Prostate gland (tissue), 2 donors: Measurements from ENCODE around the gene NOX3. TPM values are rescaled to one million over a fixed set of nuclear protein-coding genes. Genes with fewer than 3 reads are reported as not detected.

Experiments
- DNase-seq: peaks from one replicate; pipeline ENCODE4 v3.0.0-alpha.2; 2019; ENCODE audit warnings: low spot score
- H3K27ac ChIP-seq, 2 donors: fragments of 200-600 bp; sonication (generic); 2 replicates each; pipeline ENCODE4 v1.5.1; 2017 to 2019
- H3K27me3 ChIP-seq: fragments of 200-600 bp; sonication (generic); replicated peaks from 2 replicates; pipeline ENCODE4 v1.5.1; 2019; ENCODE audit not compliant: insufficient read depth
- H3K36me3 ChIP-seq, 2 donors: fragments of 200-600 bp; sonication (generic); 1 replicate in 1 of 2; 2 replicates in 1 of 2; pipeline versions ENCODE4 v1.5.1 to v1.8.1; 2017 to 2019
- H3K4me1 ChIP-seq: fragments of 200-600 bp; sonication (generic); replicated peaks from 2 replicates; pipeline ENCODE4 v1.5.1; 2019
- H3K4me3 ChIP-seq, 2 donors: fragments of 200-600 bp; sonication (generic); 2 replicates each; pipeline ENCODE4 v1.5.1; 2017 to 2019
- H3K9me3 ChIP-seq: fragments of 200-600 bp; sonication (generic); 2 replicates; pipeline ENCODE4 v1.5.1; 2017
- POLR2A ChIP-seq: fragments of 450-650 bp; IDR thresholded peaks from one replicate; pipeline ENCODE4 v1.6.1; 2016; ENCODE audit warnings: antibody characterized with exemption, mild to moderate bottlenecking
- POLR2AphosphoS5 ChIP-seq: sonication (generic); formaldehyde crosslinking; IDR thresholded peaks from one replicate; pipeline ENCODE4 v1.6.1; 2017; ENCODE audit warnings: antibody characterized with exemption
- WGBS: methylation state at CpG from one replicate; pipeline ENCODE4 v1.1.5; 2018; 5-methylcytosine and 5-hydroxymethylcytosine counted together
- intact Hi-C: fragments of 100-400 bp; cut with DNase I; formaldehyde crosslinking; loops from one replicate; pipeline ENCODE4 v1.14.2; 2022
- total RNA-seq, 2 donors: library from RNA; depleted of rRNA; stranded (reverse); fragments of >200 nt; gene quantifications; one replicate each; pipeline ENCODE4 v1.1.0, GENCODE V29; 2016
- TF ChIP-seq, protein P1 (sequence below), 4 experiments: fragments of 200-600 bp in 2 of 4; fragments of 450-650 bp in 2 of 4; sonication (generic) in 2 of 4; IDR thresholded peaks; 1 replicate in 3 of 4; 2 replicates in 1 of 4; pipeline ENCODE4 v1.5.1; 2016 to 2019; ENCODE audit warnings: antibody characterized with exemption in 4 of 4, mild to moderate bottlenecking in 2 of 4, moderate library complexity in 2 of 4

The NOX3 gene
- total RNA-seq, 2 donors from 2014 or later = not detected

- Histone ChIP-seq H3K36me3 (no peaks in the 10 kb centered on the region), H3K27me3 (no peaks in the 10 kb centered on the region), H3K4me3 (no peak overlapping the region), H3K27ac (no peak overlapping the region), H3K9me3 (no peaks in the 10 kb centered on the region), H3K4me1 (no peaks in the 10 kb centered on the region)
- WGBS = 88% methylated on average over 2 of the region's 2 CpGs
- intact Hi-C loops = no loop called here
- DNase-seq = no peak
- no peak for TF ChIP-seq POLR2A
- TF ChIP-seq, protein P1, sequence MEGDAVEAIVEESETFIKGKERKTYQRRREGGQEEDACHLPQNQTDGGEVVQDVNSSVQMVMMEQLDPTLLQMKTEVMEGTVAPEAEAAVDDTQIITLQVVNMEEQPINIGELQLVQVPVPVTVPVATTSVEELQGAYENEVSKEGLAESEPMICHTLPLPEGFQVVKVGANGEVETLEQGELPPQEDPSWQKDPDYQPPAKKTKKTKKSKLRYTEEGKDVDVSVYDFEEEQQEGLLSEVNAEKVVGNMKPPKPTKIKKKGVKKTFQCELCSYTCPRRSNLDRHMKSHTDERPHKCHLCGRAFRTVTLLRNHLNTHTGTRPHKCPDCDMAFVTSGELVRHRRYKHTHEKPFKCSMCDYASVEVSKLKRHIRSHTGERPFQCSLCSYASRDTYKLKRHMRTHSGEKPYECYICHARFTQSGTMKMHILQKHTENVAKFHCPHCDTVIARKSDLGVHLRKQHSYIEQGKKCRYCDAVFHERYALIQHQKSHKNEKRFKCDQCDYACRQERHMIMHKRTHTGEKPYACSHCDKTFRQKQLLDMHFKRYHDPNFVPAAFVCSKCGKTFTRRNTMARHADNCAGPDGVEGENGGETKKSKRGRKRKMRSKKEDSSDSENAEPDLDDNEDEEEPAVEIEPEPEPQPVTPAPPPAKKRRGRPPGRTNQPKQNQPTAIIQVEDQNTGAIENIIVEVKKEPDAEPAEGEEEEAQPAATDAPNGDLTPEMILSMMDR (IDR thresholded peaks at IDR 0.05) = no peak
- TF ChIP-seq POLR2AphosphoS5 = no peak
Measured at GRCh38 chr6:155450240-155450581, 5.4 kb downstream of the NOX3 start.

GRCh38 chr6:155449450-155450239 lies 6.0 kb downstream of the NOX3 start:
- Histone ChIP-seq H3K27me3 (no peaks in the 10 kb centered on the region), H3K36me3 (no peaks in the 10 kb centered on the region), H3K4me3 (no peak overlapping the region), H3K4me1 (no peaks in the 10 kb centered on the region), H3K9me3 (no peaks in the 10 kb centered on the region), H3K27ac (no peak overlapping the region)
- WGBS = 34% methylated on average over 14 of the region's 14 CpGs
- intact Hi-C loops = no loop called here
- no peak for DNase-seq
- TF ChIP-seq, protein P1 (IDR thresholded peaks at IDR 0.05) = no peak
- TF ChIP-seq POLR2AphosphoS5 = no peak
- no peak for TF ChIP-seq POLR2A

DNA sequence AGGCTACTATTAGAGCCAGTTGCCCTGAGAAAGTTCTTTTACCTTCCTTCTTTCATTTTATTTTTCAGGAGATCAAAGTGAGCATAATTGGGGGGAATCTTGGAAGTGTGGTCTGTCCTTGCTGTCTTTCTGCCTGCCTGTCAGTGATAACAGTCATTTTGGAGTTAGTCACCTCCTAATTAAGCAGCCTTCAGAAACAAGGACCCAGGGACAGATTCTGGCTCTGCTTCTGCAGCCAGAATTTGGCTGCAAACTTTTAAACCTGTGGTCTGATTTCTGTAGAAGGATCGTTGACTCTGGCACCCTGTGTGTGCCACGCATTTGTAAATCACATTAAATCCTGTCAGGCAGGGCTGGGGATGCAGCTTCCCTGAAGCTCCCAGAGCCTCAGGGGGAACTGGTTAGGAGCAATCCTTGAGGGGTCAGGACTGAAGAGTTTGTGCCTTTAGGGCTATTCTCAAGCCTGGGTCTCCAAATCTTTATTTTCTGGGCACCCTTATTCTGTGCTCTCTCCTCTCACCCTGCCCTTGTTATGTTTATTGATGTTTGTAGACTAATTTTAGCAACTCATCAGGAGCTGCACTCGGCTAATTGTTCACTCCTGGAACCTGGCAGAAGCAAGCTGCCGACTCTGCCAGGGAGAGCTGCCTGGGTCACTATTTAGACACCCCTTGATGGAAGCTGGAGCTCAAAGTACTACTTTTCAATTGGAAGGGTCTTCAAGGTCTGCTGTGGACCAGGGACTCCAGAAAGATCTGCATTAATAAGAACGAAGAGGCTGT lies 6.8 kb downstream of the NOX3 start:
- Histone ChIP-seq H3K4me1 (no peaks in the 10 kb centered on the region), H3K27ac (no peak overlapping the region), H3K27me3 (no peaks in the 10 kb centered on the region), H3K36me3 (no peaks in the 10 kb centered on the region), H3K9me3 (no peaks in the 10 kb centered on the region), H3K4me3 (no peak overlapping the region)
- WGBS = 13% methylated on average over 5 of the region's 5 CpGs
- intact Hi-C loops = no loop called here
- TF ChIP-seq POLR2AphosphoS5 = no peak
- TF ChIP-seq, protein P1 (IDR thresholded peaks at IDR 0.05) = no peak
- TF ChIP-seq POLR2A = no peak
- DNase-seq = no peak

DNA sequence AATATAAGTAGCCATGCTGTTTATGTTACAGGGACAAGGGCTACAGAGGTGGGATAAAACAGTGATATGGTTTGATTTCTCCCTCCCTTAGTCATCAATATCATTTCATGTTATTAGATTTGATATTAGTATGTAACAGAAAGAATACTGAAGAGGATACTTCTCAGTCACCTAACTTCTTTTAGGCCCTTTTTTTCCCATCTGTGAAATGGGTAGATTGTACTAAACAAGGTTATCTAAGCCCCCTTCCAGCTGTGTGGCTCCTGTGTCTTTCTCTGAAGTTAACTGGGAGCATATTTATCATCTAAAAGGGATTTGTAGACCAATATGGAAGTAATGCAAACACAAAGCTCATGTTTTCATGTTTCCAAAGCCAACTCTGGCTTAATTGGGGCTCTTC lies 7.7 kb downstream of the NOX3 start:
- no peaks in the 10 kb centered on the region for H3K9me3 ChIP-seq
- H3K36me3 ChIP-seq = no peaks in the 10 kb centered on the region
- no peaks in the 10 kb centered on the region for H3K27me3 ChIP-seq
- H3K4me3 ChIP-seq = no peak overlapping the region
- H3K27ac ChIP-seq = no peak overlapping the region
- no peak for DNase-seq
- no peaks in the 10 kb centered on the region for H3K4me1 ChIP-seq
- intact Hi-C loops = no loop called here
- TF ChIP-seq, protein P1 (IDR thresholded peaks at IDR 0.05) = no peak
- no peak for TF ChIP-seq POLR2AphosphoS5
- no peak for TF ChIP-seq POLR2A
